ENCODE results near the gene SEC31B. TPM values are rescaled to one million over a fixed set of nuclear protein-coding genes. Genes with fewer than 3 reads are reported as not detected.

Gene SEC31B
- total RNA-seq (2022; extraction: Qiagen RNA extraction; ENCODE audit: low read depth): 0.87 to 3.4 TPM (median 2.5 TPM) in 5 replicates

GRCh38 chr10:100519311-100520051, at the start of gene SEC31B:
SEC31B (minus strand) TSS chr10:100519861; CDS start chr10:100516952, 2,909 bp downstream.

GRCh38 chr10:100535715-100536353, 16.2 kb upstream of the SEC31B start, which contains the start of gene HIF1AN:
HIF1AN (plus strand) TSS chr10:100535943; CDS start chr10:100535959, 16 bp downstream.

GRCh38 chr10:100529475-100530298, 10.0 kb upstream of the SEC31B start, which contains the start of gene NDUFB8:
NDUFB8 (minus strand) TSS chr10:100529871; CDS start chr10:100529851, 20 bp downstream.

GRCh38 chr10:100462709-100463108, 57.0 kb downstream of the SEC31B start, which contains the start of gene WNT8B:
WNT8B (plus strand) TSS chr10:100463009; CDS start chr10:100463169, 160 bp downstream.

Other genes starting within 250 kb of the SEC31B start
- 90.1 to 139 TPM (median 93.2 TPM) in 5 replicates for gene BLOC1S2, start 233.2 kb downstream of the SEC31B start, total RNA-seq (2022; extraction: Qiagen RNA extraction; ENCODE audit: low read depth)
- gene PKD2L1, start 189.6 kb downstream of the SEC31B start, total RNA-seq (2022; extraction: Qiagen RNA extraction; ENCODE audit: low read depth): 0.06 to 0.12 TPM in 2 of 5 replicates, not detected in the others
- 134 to 202 TPM (median 182 TPM) in 5 replicates for gene SCD, start 172.6 kb downstream of the SEC31B start, total RNA-seq (2022; extraction: Qiagen RNA extraction; ENCODE audit: low read depth)
- gene WNT8B, start 56.9 kb downstream of the SEC31B start, total RNA-seq (2022; extraction: Qiagen RNA extraction; ENCODE audit: low read depth): 0.07 TPM in 1 of 5 replicates, not detected in the others
- 233 to 319 TPM (median 265 TPM) in 5 replicates for gene NDUFB8, start 10.0 kb upstream of the SEC31B start, total RNA-seq (2022; extraction: Qiagen RNA extraction; ENCODE audit: low read depth)
- 12.1 to 21.7 TPM (median 18.3 TPM) in 5 replicates for gene HIF1AN, start 16.1 kb upstream of the SEC31B start, total RNA-seq (2022; extraction: Qiagen RNA extraction; ENCODE audit: low read depth)
- 0.20 to 0.34 TPM (median 0.26 TPM) in 5 replicates for gene PAX2, start 225.7 kb upstream of the SEC31B start, total RNA-seq (2022; extraction: Qiagen RNA extraction; ENCODE audit: low read depth)